Prostate gland (tissue), 2 donors: ENCODE data around the gene DDX31. TPM values are rescaled to one million over a fixed set of nuclear protein-coding genes. Genes with fewer than 3 reads are reported as not detected.

ENCODE experiments used
- DNase-seq: peaks from one replicate; pipeline ENCODE4 v3.0.0-alpha.2; 2019; ENCODE audit warnings: low spot score
- H3K27ac ChIP-seq, 2 donors: fragments of 200-600 bp; sonication (generic); 2 replicates each; pipeline ENCODE4 v1.5.1; 2017 to 2019
- H3K27me3 ChIP-seq: fragments of 200-600 bp; sonication (generic); replicated peaks from 2 replicates; pipeline ENCODE4 v1.5.1; 2019; ENCODE audit not compliant: insufficient read depth
- H3K36me3 ChIP-seq, 2 donors: fragments of 200-600 bp; sonication (generic); 1 replicate in 1 of 2; 2 replicates in 1 of 2; pipeline versions ENCODE4 v1.5.1 to v1.8.1; 2017 to 2019
- H3K4me1 ChIP-seq: fragments of 200-600 bp; sonication (generic); replicated peaks from 2 replicates; pipeline ENCODE4 v1.5.1; 2019
- H3K4me3 ChIP-seq, 2 donors: fragments of 200-600 bp; sonication (generic); 2 replicates each; pipeline ENCODE4 v1.5.1; 2017 to 2019
- H3K9me3 ChIP-seq: fragments of 200-600 bp; sonication (generic); 2 replicates; pipeline ENCODE4 v1.5.1; 2017
- CTCF ChIP-seq, 4 experiments: fragments of 200-600 bp in 2 of 4; fragments of 450-650 bp in 2 of 4; sonication (generic) in 2 of 4; IDR thresholded peaks; 1 replicate in 3 of 4; 2 replicates in 1 of 4; pipeline ENCODE4 v1.5.1; 2016 to 2019; ENCODE audit warnings: antibody characterized with exemption in 4 of 4, mild to moderate bottlenecking in 2 of 4, moderate library complexity in 2 of 4
- POLR2A ChIP-seq: fragments of 450-650 bp; IDR thresholded peaks from one replicate; pipeline ENCODE4 v1.6.1; 2016; ENCODE audit warnings: antibody characterized with exemption, mild to moderate bottlenecking
- POLR2AphosphoS5 ChIP-seq: sonication (generic); formaldehyde crosslinking; IDR thresholded peaks from one replicate; pipeline ENCODE4 v1.6.1; 2017; ENCODE audit warnings: antibody characterized with exemption
- WGBS: methylation state at CpG from one replicate; pipeline ENCODE4 v1.1.5; 2018; 5-methylcytosine and 5-hydroxymethylcytosine counted together
- intact Hi-C: fragments of 100-400 bp; cut with DNase I; formaldehyde crosslinking; loops from one replicate; pipeline ENCODE4 v1.14.2; 2022
- total RNA-seq, 2 donors: library from RNA; depleted of rRNA; stranded (reverse); fragments of >200 nt; gene quantifications; one replicate each; pipeline ENCODE4 v1.1.0, GENCODE V29; 2016

The DDX31 gene
- total RNA-seq, 2 donors from 2014 or later: 19.0 to 22.2 TPM

GRCh38 chr9:132594412-132594811 is 75.4 kb downstream of the DDX31 start:
- TF ChIP-seq CTCF (IDR thresholded peaks at IDR 0.05) (no peak), POLR2AphosphoS5 (no peak), POLR2A (no peak)
- peaks cover 5% of the 10 kb centered on the region for H3K27me3 ChIP-seq
- no peak for DNase-seq
- H3K4me3 ChIP-seq: no peak overlapping the region
- no peaks in the 10 kb centered on the region for H3K9me3 ChIP-seq
- no peaks in the 10 kb centered on the region for H3K4me1 ChIP-seq
- intact Hi-C loops: no loop called here
- WGBS: 92% methylated on average over 13 of the region's 13 CpGs
- H3K27ac ChIP-seq: no peak overlapping the region
- H3K36me3 ChIP-seq: no peaks in the 10 kb centered on the region

- H3K27me3 ChIP-seq: peaks cover 19% of the 10 kb centered on the region
- DNase-seq: no peak
- no peak overlapping the region for H3K27ac ChIP-seq
- no peak overlapping the region for H3K4me3 ChIP-seq
- TF ChIP-seq POLR2A (no peak), CTCF (IDR thresholded peaks at IDR 0.05) (no peak), POLR2AphosphoS5 (no peak)
- H3K4me1 ChIP-seq: no peaks in the 10 kb centered on the region
- intact Hi-C loops: no loop called here
- no peaks in the 10 kb centered on the region for H3K9me3 ChIP-seq
- H3K36me3 ChIP-seq: no peaks in the 10 kb centered on the region
- 82% methylated on average over 8 of the region's 8 CpGs for WGBS
These were observed 77.3 kb downstream of the DDX31 start for GRCh38 chr9:132592451-132592850.

GRCh38 chr9:132591751-132592314 is 78.0 kb downstream of the DDX31 start:
- intact Hi-C loops: no loop called here
- Histone ChIP-seq H3K27me3 (peaks cover 24% of the 10 kb centered on the region), H3K4me3 (no peak overlapping the region), H3K27ac (no peak overlapping the region), H3K36me3 (no peaks in the 10 kb centered on the region), H3K9me3 (no peaks in the 10 kb centered on the region), H3K4me1 (no peaks in the 10 kb centered on the region)
- 71% methylated on average over 9 of the region's 9 CpGs for WGBS
- TF ChIP-seq POLR2AphosphoS5 (no peak), CTCF (IDR thresholded peaks at IDR 0.05) (no peak), POLR2A (no peak)
- DNase-seq: no peak

- H3K27me3 ChIP-seq: peaks cover 30% of the 10 kb centered on the region
- WGBS: 44% methylated on average over 6 of the region's 6 CpGs
- TF ChIP-seq POLR2A (no peak), CTCF (IDR thresholded peaks at IDR 0.05) (no peak), POLR2AphosphoS5 (no peak)
- intact Hi-C loops: no loop called here
- no peak overlapping the region for H3K4me3 ChIP-seq
- H3K9me3 ChIP-seq: no peaks in the 10 kb centered on the region
- no peak for DNase-seq
- H3K36me3 ChIP-seq: no peaks in the 10 kb centered on the region
- H3K4me1 ChIP-seq: no peaks in the 10 kb centered on the region
- H3K27ac ChIP-seq: no peak overlapping the region
These were observed 78.5 kb downstream of the DDX31 start for GRCh38 chr9:132591244-132591643.
